Measurements from ENCODE around the gene KRT8.
"Not testable (repeated sequence)": the region's sequence is repeated elsewhere in the genome, so short reads cannot be mapped to it uniquely, and the experiment has no call there.

The KRT8 gene

GRCh38 chr12:52857500-52857899 is 47.4 kb downstream of the KRT8 start:
- Histone ChIP-seq H3K4me1 (ENCODE audit: control insufficient read depth, insufficient read depth, low read length) (no peaks in the 10 kb centered on the region), H3K4me3 (ENCODE audit: low read length) (no peak overlapping the region), H3K27me3 (ENCODE audit: control insufficient read depth, insufficient read depth, low read length) (no peaks in the 10 kb centered on the region), H3K27ac (ENCODE audit: low read length) (no peak overlapping the region), H3K36me3 (ENCODE audit: control insufficient read depth, insufficient read depth, low read length) (no peaks in the 10 kb centered on the region), H3K9me3 (ENCODE audit: control insufficient read depth, insufficient read depth, low read length) (no peaks in the 10 kb centered on the region)
- WGBS (ENCODE audit: insufficient coverage, insufficient read length): no CpG with 5 or more reads among the region's 3 CpGs
- no peak for DNase-seq (ENCODE audit: low read depth, low spot score)

- no CpG with 5 or more reads among the region's 3 CpGs for WGBS (ENCODE audit: insufficient coverage, insufficient read length)
- H3K36me3 ChIP-seq (ENCODE audit: control insufficient read depth, insufficient read depth, low read length): no peaks in the 10 kb centered on the region
- no peaks in the 10 kb centered on the region for H3K9me3 ChIP-seq (ENCODE audit: control insufficient read depth, insufficient read depth, low read length)
- no peak overlapping the region for H3K4me3 ChIP-seq (ENCODE audit: low read length)
- no peak for DNase-seq (ENCODE audit: low read depth, low spot score)
- no peak overlapping the region for H3K27ac ChIP-seq (ENCODE audit: low read length)
- H3K4me1 ChIP-seq (ENCODE audit: control insufficient read depth, insufficient read depth, low read length): no peaks in the 10 kb centered on the region
- H3K27me3 ChIP-seq (ENCODE audit: control insufficient read depth, insufficient read depth, low read length): no peaks in the 10 kb centered on the region
Observed at GRCh38 chr12:52856787-52857186, 48.1 kb downstream of the KRT8 start.

GRCh38 chr12:52856077-52856476 is 48.8 kb downstream of the KRT8 start:
- H3K4me1 ChIP-seq (ENCODE audit: control insufficient read depth, insufficient read depth, low read length); DNase-seq (ENCODE audit: low read depth, low spot score); H3K27ac ChIP-seq (ENCODE audit: low read length); H3K9me3 ChIP-seq (ENCODE audit: control insufficient read depth, insufficient read depth, low read length); H3K27me3 ChIP-seq (ENCODE audit: control insufficient read depth, insufficient read depth, low read length); H3K4me3 ChIP-seq (ENCODE audit: low read length); H3K36me3 ChIP-seq (ENCODE audit: control insufficient read depth, insufficient read depth, low read length): not testable (repeated sequence)
- WGBS (ENCODE audit: insufficient coverage, insufficient read length): no CpG with 5 or more reads among the region's 2 CpGs

GRCh38 chr12:52851787-52852186 is 53.1 kb downstream of the KRT8 start:
- Histone ChIP-seq H3K9me3 (ENCODE audit: control insufficient read depth, insufficient read depth, low read length) (no peaks in the 10 kb centered on the region), H3K4me3 (ENCODE audit: low read length) (no peak overlapping the region), H3K36me3 (ENCODE audit: control insufficient read depth, insufficient read depth, low read length) (no peaks in the 10 kb centered on the region), H3K27me3 (ENCODE audit: control insufficient read depth, insufficient read depth, low read length) (no peaks in the 10 kb centered on the region), H3K27ac (ENCODE audit: low read length) (no peak overlapping the region), H3K4me1 (ENCODE audit: control insufficient read depth, insufficient read depth, low read length) (no peaks in the 10 kb centered on the region)
- no peak for DNase-seq (ENCODE audit: low read depth, low spot score)

GRCh38 chr12:52850681-52851080 is 54.2 kb downstream of the KRT8 start:
- no CpG with 5 or more reads among the region's 5 CpGs for WGBS (ENCODE audit: insufficient coverage, insufficient read length)

GRCh38 chr12:52849511-52849910 is 55.4 kb downstream of the KRT8 start:
- H3K27me3 ChIP-seq (ENCODE audit: control insufficient read depth, insufficient read depth, low read length): no peaks in the 10 kb centered on the region
- no peak overlapping the region for H3K27ac ChIP-seq (ENCODE audit: low read length)
- no peaks in the 10 kb centered on the region for H3K9me3 ChIP-seq (ENCODE audit: control insufficient read depth, insufficient read depth, low read length)
- DNase-seq (ENCODE audit: low read depth, low spot score): no peak
- no peaks in the 10 kb centered on the region for H3K36me3 ChIP-seq (ENCODE audit: control insufficient read depth, insufficient read depth, low read length)
- no CpG with 5 or more reads among the region's 6 CpGs for WGBS (ENCODE audit: insufficient coverage, insufficient read length)
- no peaks in the 10 kb centered on the region for H3K4me1 ChIP-seq (ENCODE audit: control insufficient read depth, insufficient read depth, low read length)
- H3K4me3 ChIP-seq (ENCODE audit: low read length): no peak overlapping the region

More at GRCh38 chr12:52850681-52851080, 54.2 kb downstream of the KRT8 start:
- Histone ChIP-seq H3K4me1 (ENCODE audit: control insufficient read depth, insufficient read depth, low read length) (no peaks in the 10 kb centered on the region), H3K36me3 (ENCODE audit: control insufficient read depth, insufficient read depth, low read length) (no peaks in the 10 kb centered on the region), H3K27ac (ENCODE audit: low read length) (no peak overlapping the region), H3K9me3 (ENCODE audit: control insufficient read depth, insufficient read depth, low read length) (no peaks in the 10 kb centered on the region), H3K27me3 (ENCODE audit: control insufficient read depth, insufficient read depth, low read length) (no peaks in the 10 kb centered on the region), H3K4me3 (ENCODE audit: low read length) (no peak overlapping the region)
- no peak for DNase-seq (ENCODE audit: low read depth, low spot score)

GRCh38 chr12:52848661-52849255 is 56.1 kb downstream of the KRT8 start, which contains the start of gene KRT78:
Gene KRT78 (minus strand): TSS chr12:52848994. CDS start chr12:52848930, 64 bp downstream.
- Histone ChIP-seq H3K4me1 (ENCODE audit: control insufficient read depth, insufficient read depth, low read length) (no peaks in the 10 kb centered on the region), H3K27me3 (ENCODE audit: control insufficient read depth, insufficient read depth, low read length) (no peaks in the 10 kb centered on the region), H3K27ac (ENCODE audit: low read length) (no peak within 1 kb of the TSS), H3K9me3 (ENCODE audit: control insufficient read depth, insufficient read depth, low read length) (no peaks in the 10 kb centered on the region), H3K4me3 (ENCODE audit: low read length) (no peak within 1 kb of the TSS), H3K36me3 (ENCODE audit: control insufficient read depth, insufficient read depth, low read length) (no peaks in the 10 kb centered on the region)
- no peak for DNase-seq (ENCODE audit: low read depth, low spot score)
- WGBS (ENCODE audit: insufficient coverage, insufficient read length): no CpG with 5 or more reads among the region's 16 CpGs

- no peak for DNase-seq (ENCODE audit: low read depth, low spot score)
- no CpG with 5 or more reads among the region's 12 CpGs for WGBS (ENCODE audit: insufficient coverage, insufficient read length)
- H3K27me3 ChIP-seq (ENCODE audit: control insufficient read depth, insufficient read depth, low read length): no peaks in the 10 kb centered on the region
Observed at GRCh38 chr12:52847335-52848102, 57.4 kb downstream of the KRT8 start.

More at GRCh38 chr12:52847335-52848102, 57.4 kb downstream of the KRT8 start:
- no peaks in the 10 kb centered on the region for H3K4me1 ChIP-seq (ENCODE audit: control insufficient read depth, insufficient read depth, low read length)
- H3K27ac ChIP-seq (ENCODE audit: low read length): no peak overlapping the region
- no peaks in the 10 kb centered on the region for H3K36me3 ChIP-seq (ENCODE audit: control insufficient read depth, insufficient read depth, low read length)
- H3K9me3 ChIP-seq (ENCODE audit: control insufficient read depth, insufficient read depth, low read length): no peaks in the 10 kb centered on the region
- H3K4me3 ChIP-seq (ENCODE audit: low read length): no peak overlapping the region
